GM23338 (cell line): ENCODE results near the gene TMEM106A. TPM values are rescaled to one million over a fixed set of nuclear protein-coding genes. Genes with fewer than 3 reads are reported as not detected.

Experiments used
- ATAC-seq: fragments of 200-7000 bp; cut with Tn5 transposase; 3 replicates; pipeline ENCODE4 v1.9.1; 2020
- DNase-seq: peaks from one replicate; pipeline ENCODE4 v3.0.0-alpha.2; 2015; ENCODE audit warnings: low spot score
- H2AFZ ChIP-seq: fragments of 200-600 bp; sonication (generic); 2 replicates; pipeline ENCODE4 v1.8.0; 2016; ENCODE audit warnings: antibody characterized with exemption, mild to moderate bottlenecking, moderate library complexity
- H3F3A ChIP-seq: fragments of 200-600 bp; sonication (generic); replicated peaks from 2 replicates; pipeline ENCODE4 v1.8.0; 2017; ENCODE audit warnings: antibody characterized with exemption, mixed run types, low read depth
- H3K27ac ChIP-seq: fragments of 200-600 bp; sonication (generic); 2 replicates; pipeline ENCODE4 v1.6.1; 2016; ENCODE audit warnings: low read depth
- H3K27me3 ChIP-seq: fragments of 200-600 bp; sonication (generic); 2 replicates; pipeline ENCODE4 v1.8.0; 2016; ENCODE audit warnings: mild to moderate bottlenecking, mixed run types, moderate library complexity; ENCODE audit not compliant: insufficient read depth
- H3K36me3 ChIP-seq: fragments of 200-600 bp; sonication (generic); 2 replicates; pipeline ENCODE4 v1.8.0; 2016; ENCODE audit warnings: mild to moderate bottlenecking; ENCODE audit not compliant: insufficient read depth
- H3K4me1 ChIP-seq: fragments of 200-600 bp; sonication (generic); 2 replicates; pipeline ENCODE4 v1.8.0; 2016; ENCODE audit warnings: mild to moderate bottlenecking, moderate library complexity; ENCODE audit not compliant: insufficient read depth
- H3K4me2 ChIP-seq: fragments of 200-600 bp; sonication (generic); 2 replicates; pipeline ENCODE4 v1.7.1; 2017; ENCODE audit warnings: mixed run types
- H3K4me3 ChIP-seq: fragments of 200-600 bp; sonication (generic); 2 replicates; pipeline ENCODE4 v1.6.1; 2016; ENCODE audit warnings: mixed run types
- H3K79me2 ChIP-seq: fragments of 200-600 bp; sonication (generic); replicated peaks from 2 replicates; pipeline ENCODE4 v1.8.0; 2017; ENCODE audit warnings: mild to moderate bottlenecking; ENCODE audit not compliant: insufficient read depth
- H3K9me2 ChIP-seq: fragments of 200-600 bp; sonication (generic); 2 replicates; pipeline ENCODE4 v1.8.0; 2017; ENCODE audit not compliant: insufficient read depth
- H4K20me1 ChIP-seq: fragments of 200-600 bp; sonication (generic); replicated peaks from 2 replicates; pipeline ENCODE4 v1.8.0; 2017; ENCODE audit warnings: mild to moderate bottlenecking; ENCODE audit not compliant: insufficient read depth
- H3K27ac Mint-ChIP-seq: 2 replicates; pipeline ENCODE4 v1.8.0; 2020; ENCODE audit warnings: inconsistent platforms, mild to moderate bottlenecking, moderate library complexity, mixed read lengths
- H3K27me3 Mint-ChIP-seq: 3 replicates; pipeline ENCODE4 v1.8.0; 2022; ENCODE audit warnings: low read depth, mild to moderate bottlenecking, moderate library complexity, mixed read lengths, inconsistent platforms; ENCODE audit not compliant: insufficient read depth, poor library complexity
- H3K36me3 Mint-ChIP-seq: 3 replicates; pipeline ENCODE4 v1.8.0; 2021; ENCODE audit warnings: low read depth, mild to moderate bottlenecking, inconsistent platforms, moderate library complexity, mixed read lengths
- H3K4me1 Mint-ChIP-seq: 3 replicates; pipeline ENCODE4 v1.8.0; 2020; ENCODE audit warnings: mild to moderate bottlenecking, inconsistent platforms, mixed read lengths
- H3K4me3 Mint-ChIP-seq: 3 replicates; pipeline ENCODE4 v1.8.0; 2021; ENCODE audit warnings: moderate library complexity, mild to moderate bottlenecking, inconsistent platforms, mixed read lengths
- H3K9me3 Mint-ChIP-seq: 3 replicates; pipeline ENCODE4 v1.8.0; 2020; ENCODE audit warnings: moderate library complexity, mild to moderate bottlenecking, inconsistent platforms, mixed read lengths
- CREB1 ChIP-seq: fragments of 250-450 bp; sonication (Bioruptor Pico); IDR thresholded peaks from 2 replicates; pipeline ENCODE4 v1.5.0; 2020; ENCODE audit warnings: low read depth, mild to moderate bottlenecking, moderate library complexity
- CTCF ChIP-seq, 2 experiments: fragments of 200-600 bp in 1 of 2; sonication (generic) in 1 of 2; conservative IDR thresholded peaks; 2 replicates each; pipeline versions ENCODE4 v1.5.1 to v1.6.1; 2016 to 2017; ENCODE audit warnings: antibody characterized with exemption in 2 of 2, low read depth in 2 of 2, mild to moderate bottlenecking in 2 of 2, moderate library complexity in 1 of 2
- ETS1 ChIP-seq: IDR thresholded peaks from 2 replicates; pipeline ENCODE4 v1.6.1; 2016; ENCODE audit warnings: antibody characterized with exemption
- EZH2 ChIP-seq: fragments of 200-600 bp; sonication (generic); IDR thresholded peaks from one replicate; pipeline ENCODE4 v1.8.0; 2017; ENCODE audit warnings: antibody characterized with exemption, mild to moderate bottlenecking, low read depth; ENCODE audit not compliant: unreplicated experiment
- EZH2phosphoT487 ChIP-seq: fragments of 200-600 bp; sonication (generic); IDR thresholded peaks from one replicate; pipeline ENCODE4 v1.8.1; 2018; ENCODE audit warnings: antibody characterized with exemption; ENCODE audit not compliant: unreplicated experiment
- JUNB ChIP-seq: IDR thresholded peaks from one replicate; pipeline ENCODE4 v1.6.1; 2016; ENCODE audit warnings: antibody characterized with exemption; ENCODE audit not compliant: unreplicated experiment
- NANOG ChIP-seq: IDR thresholded peaks from 2 replicates; pipeline ENCODE4 v1.6.1; 2016; ENCODE audit warnings: antibody characterized with exemption, borderline replicate concordance
- POLR2AphosphoS5 ChIP-seq: IDR thresholded peaks from 2 replicates; pipeline ENCODE4 v1.6.1; 2016; ENCODE audit warnings: antibody characterized with exemption, low read depth
- REST ChIP-seq: IDR thresholded peaks from one replicate; pipeline ENCODE4 v1.6.1; 2018; ENCODE audit warnings: antibody characterized with exemption; ENCODE audit not compliant: unreplicated experiment
- STAT1 ChIP-seq: IDR thresholded peaks from one replicate; pipeline ENCODE4 v1.6.1; 2016; ENCODE audit warnings: antibody characterized with exemption; ENCODE audit not compliant: unreplicated experiment
- ZNF331 ChIP-seq: fragments of 250-450 bp; sonication (Bioruptor Pico); IDR thresholded peaks from 2 replicates; pipeline ENCODE4 v1.5.0; 2020; ENCODE audit warnings: low read depth, mild to moderate bottlenecking, moderate library complexity
- ZNF462 ChIP-seq: fragments of 250-450 bp; sonication (Bioruptor Pico); IDR thresholded peaks from 2 replicates; pipeline ENCODE4 v1.5.0; 2020; ENCODE audit warnings: mild to moderate bottlenecking, moderate library complexity
- polyA plus RNA-seq: library from polyadenylated mRNA; unstranded; fragments of >200 nt; fragmentation: Nextera tagmentation; extraction: Ambion mirVana; gene quantifications from 2 replicates; pipeline ENCODE4 v1.2.1, GENCODE V29; 2016
- total RNA-seq: library from RNA; depleted of rRNA; stranded (reverse); fragments of >200 nt; shearing (Covaris generic); gene quantifications from 2 replicates; pipeline ENCODE4 v1.2.3, GENCODE V29; 2014

The TMEM106A gene
- total and polyA plus RNA-seq, 2 experiments from 2014 or later, result 1.1 to 1.5 TPM

GRCh38 chr17:43219746-43220380, 8.2 kb downstream of the TMEM106A start (continued):
- TF ChIP-seq ZNF462 (CRISPR knock-in tag) (no peak), CTCF (conservative IDR thresholded peaks at IDR 0.05; ENCODE audit: low read depth in 2 of 2) (no peak), POLR2AphosphoS5 (no peak)

GRCh38 chr17:43220511-43221125, 8.9 kb downstream of the TMEM106A start:
- peaks cover 9% of the 10 kb centered on the region for H3K27me3 Mint-ChIP-seq
- DNase-seq, result no peak
- TF ChIP-seq ZNF331 (CRISPR knock-in tag), result no peak
- no peak for TF ChIP-seq REST
- TF ChIP-seq EZH2, result no peak
- no peak for TF ChIP-seq STAT1
- no peak for TF ChIP-seq NANOG
- no peak for TF ChIP-seq EZH2phosphoT487
- TF ChIP-seq ETS1, result no peak
- no peak for TF ChIP-seq JUNB
- TF ChIP-seq POLR2AphosphoS5, result no peak
- no peak for TF ChIP-seq CREB1 (CRISPR knock-in tag)

More at GRCh38 chr17:43220511-43221125, 8.9 kb downstream of the TMEM106A start:
- H3F3A ChIP-seq, result no peaks in the 10 kb centered on the region
- H3K79me2 ChIP-seq, result no peaks in the 10 kb centered on the region
- H3K4me3 Mint-ChIP-seq, result no peak overlapping the region; the same call in 2 of the 3 replicates
- no peak overlapping the region for H3K4me3 ChIP-seq
- H3K4me2 ChIP-seq, result no peak overlapping the region
- no peaks in the 10 kb centered on the region for H3K4me1 Mint-ChIP-seq
- H3K9me2 ChIP-seq, result no peaks in the 10 kb centered on the region
- peaks cover 3% of the 10 kb centered on the region; the same call in 1 of the 3 replicates for H3K36me3 Mint-ChIP-seq
- H4K20me1 ChIP-seq, result no peaks in the 10 kb centered on the region
- no peak for ATAC-seq
- no peaks in the 10 kb centered on the region for H3K4me1 ChIP-seq
- no peak overlapping the region for H3K27ac Mint-ChIP-seq
- H3K36me3 ChIP-seq, result no peaks in the 10 kb centered on the region
- no peaks in the 10 kb centered on the region for H3K27me3 ChIP-seq
- H3K9me3 Mint-ChIP-seq, result no peaks in the 10 kb centered on the region
- no peak overlapping the region for H2AFZ ChIP-seq
- no peak overlapping the region for H3K27ac ChIP-seq
